Measurements from ENCODE around the gene STX7.

STX7 gene

GRCh38 chr6:132443206-132443605, 69.7 kb downstream of the STX7 start:
- H3K36me3 ChIP-seq (ENCODE audit: insufficient read depth, low read length) = no peaks in the 10 kb centered on the region
- no peaks in the 10 kb centered on the region for H3K4me1 ChIP-seq (ENCODE audit: insufficient read depth, low read length)
- H3K79me2 ChIP-seq (ENCODE audit: insufficient read depth, low read length) = no peaks in the 10 kb centered on the region
- no peaks in the 10 kb centered on the region for H3K27me3 ChIP-seq (ENCODE audit: insufficient read depth, low read length, poor library complexity)
- no peak overlapping the region for H3K27ac ChIP-seq (ENCODE audit: low read length)
- H3K9me3 ChIP-seq (ENCODE audit: insufficient read depth, low read length, severe bottlenecking) = no peaks in the 10 kb centered on the region
- H3K4me2 ChIP-seq (ENCODE audit: insufficient read depth, low read length) = no peak overlapping the region
- no peaks in the 10 kb centered on the region for H4K20me1 ChIP-seq (ENCODE audit: insufficient read depth, low read length)
- DNase-seq (no peak), ATAC-seq (ENCODE audit: insufficient read depth, low read depth) (no peak)
- H2AFZ ChIP-seq (ENCODE audit: low read depth, low read length) = no peak overlapping the region
- no peak overlapping the region for H3K4me3 ChIP-seq (ENCODE audit: low read depth in 1 of 2, low read length in 2 of 2)
- TF ChIP-seq, protein P1, sequence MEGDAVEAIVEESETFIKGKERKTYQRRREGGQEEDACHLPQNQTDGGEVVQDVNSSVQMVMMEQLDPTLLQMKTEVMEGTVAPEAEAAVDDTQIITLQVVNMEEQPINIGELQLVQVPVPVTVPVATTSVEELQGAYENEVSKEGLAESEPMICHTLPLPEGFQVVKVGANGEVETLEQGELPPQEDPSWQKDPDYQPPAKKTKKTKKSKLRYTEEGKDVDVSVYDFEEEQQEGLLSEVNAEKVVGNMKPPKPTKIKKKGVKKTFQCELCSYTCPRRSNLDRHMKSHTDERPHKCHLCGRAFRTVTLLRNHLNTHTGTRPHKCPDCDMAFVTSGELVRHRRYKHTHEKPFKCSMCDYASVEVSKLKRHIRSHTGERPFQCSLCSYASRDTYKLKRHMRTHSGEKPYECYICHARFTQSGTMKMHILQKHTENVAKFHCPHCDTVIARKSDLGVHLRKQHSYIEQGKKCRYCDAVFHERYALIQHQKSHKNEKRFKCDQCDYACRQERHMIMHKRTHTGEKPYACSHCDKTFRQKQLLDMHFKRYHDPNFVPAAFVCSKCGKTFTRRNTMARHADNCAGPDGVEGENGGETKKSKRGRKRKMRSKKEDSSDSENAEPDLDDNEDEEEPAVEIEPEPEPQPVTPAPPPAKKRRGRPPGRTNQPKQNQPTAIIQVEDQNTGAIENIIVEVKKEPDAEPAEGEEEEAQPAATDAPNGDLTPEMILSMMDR (IDR thresholded peaks at IDR 0.05; ENCODE audit: borderline replicate concordance, extremely low read depth, low read length, poor library complexity, severe bottlenecking) = no peak
- no peak for TF ChIP-seq EZH2 (IDR thresholded peaks at IDR 0.05; ENCODE audit: borderline replicate concordance, low read depth, low read length, severe bottlenecking)
- H3K9ac ChIP-seq (ENCODE audit: low read depth, low read length) = no peak overlapping the region

- H3K27me3 ChIP-seq (ENCODE audit: insufficient read depth, low read length, poor library complexity) = no peaks in the 10 kb centered on the region
- ATAC-seq (ENCODE audit: insufficient read depth, low read depth) (no peak), DNase-seq (no peak)
- TF ChIP-seq, protein P1 (IDR thresholded peaks at IDR 0.05; ENCODE audit: borderline replicate concordance, extremely low read depth, low read length, poor library complexity, severe bottlenecking) = no peak
- no peak for TF ChIP-seq EZH2 (IDR thresholded peaks at IDR 0.05; ENCODE audit: borderline replicate concordance, low read depth, low read length, severe bottlenecking)
- no peak overlapping the region for H3K9ac ChIP-seq (ENCODE audit: low read depth, low read length)
- H3K79me2 ChIP-seq (ENCODE audit: insufficient read depth, low read length) = no peaks in the 10 kb centered on the region
- H3K27ac ChIP-seq (ENCODE audit: low read length) = no peak overlapping the region
- H3K4me2 ChIP-seq (ENCODE audit: insufficient read depth, low read length) = no peak overlapping the region
- no peaks in the 10 kb centered on the region for H3K4me1 ChIP-seq (ENCODE audit: insufficient read depth, low read length)
- H3K4me3 ChIP-seq (ENCODE audit: low read depth in 1 of 2, low read length in 2 of 2) = no peak overlapping the region
- H2AFZ ChIP-seq (ENCODE audit: low read depth, low read length) = no peak overlapping the region
- no peaks in the 10 kb centered on the region for H3K9me3 ChIP-seq (ENCODE audit: insufficient read depth, low read length, severe bottlenecking)
- no peaks in the 10 kb centered on the region for H3K36me3 ChIP-seq (ENCODE audit: insufficient read depth, low read length)
- no peaks in the 10 kb centered on the region for H4K20me1 ChIP-seq (ENCODE audit: insufficient read depth, low read length)
These were observed 82.8 kb downstream of the STX7 start for GRCh38 chr6:132430110-132430509.

- H3K4me1 ChIP-seq (ENCODE audit: insufficient read depth, low read length) = no peaks in the 10 kb centered on the region
- no peak overlapping the region for H2AFZ ChIP-seq (ENCODE audit: low read depth, low read length)
- no peak overlapping the region for H3K4me3 ChIP-seq (ENCODE audit: low read depth in 1 of 2, low read length in 2 of 2)
- DNase-seq (no peak), ATAC-seq (ENCODE audit: insufficient read depth, low read depth) (no peak)
- H3K36me3 ChIP-seq (ENCODE audit: insufficient read depth, low read length) = no peaks in the 10 kb centered on the region
- H3K4me2 ChIP-seq (ENCODE audit: insufficient read depth, low read length) = no peak overlapping the region
- H3K79me2 ChIP-seq (ENCODE audit: insufficient read depth, low read length) = no peaks in the 10 kb centered on the region
- TF ChIP-seq, protein P1 (IDR thresholded peaks at IDR 0.05; ENCODE audit: borderline replicate concordance, extremely low read depth, low read length, poor library complexity, severe bottlenecking) = no peak
- no peak for TF ChIP-seq EZH2 (IDR thresholded peaks at IDR 0.05; ENCODE audit: borderline replicate concordance, low read depth, low read length, severe bottlenecking)
- H3K9me3 ChIP-seq (ENCODE audit: insufficient read depth, low read length, severe bottlenecking) = no peaks in the 10 kb centered on the region
- H3K27me3 ChIP-seq (ENCODE audit: insufficient read depth, low read length, poor library complexity) = no peaks in the 10 kb centered on the region
- H4K20me1 ChIP-seq (ENCODE audit: insufficient read depth, low read length) = no peaks in the 10 kb centered on the region
- H3K9ac ChIP-seq (ENCODE audit: low read depth, low read length) = no peak overlapping the region
- H3K27ac ChIP-seq (ENCODE audit: low read length) = no peak overlapping the region
These were observed 87.7 kb downstream of the STX7 start for GRCh38 chr6:132425176-132425575.

- H3K27me3 ChIP-seq (ENCODE audit: insufficient read depth, low read length, poor library complexity) = no peaks in the 10 kb centered on the region
These were observed 89.1 kb downstream of the STX7 start for GRCh38 chr6:132423839-132424238.

More at GRCh38 chr6:132423839-132424238, 89.1 kb downstream of the STX7 start:
- DNase-seq = no peak
- Histone ChIP-seq H3K27ac (ENCODE audit: low read length) (no peak overlapping the region), H3K4me3 (ENCODE audit: low read depth in 1 of 2, low read length in 2 of 2) (no peak overlapping the region), H3K9me3 (ENCODE audit: insufficient read depth, low read length, severe bottlenecking) (no peaks in the 10 kb centered on the region), H3K79me2 (ENCODE audit: insufficient read depth, low read length) (no peaks in the 10 kb centered on the region), H2AFZ (ENCODE audit: low read depth, low read length) (no peak overlapping the region), H3K4me1 (ENCODE audit: insufficient read depth, low read length) (no peaks in the 10 kb centered on the region), H3K36me3 (ENCODE audit: insufficient read depth, low read length) (no peaks in the 10 kb centered on the region), H3K9ac (ENCODE audit: low read depth, low read length) (no peak overlapping the region), H4K20me1 (ENCODE audit: insufficient read depth, low read length) (no peaks in the 10 kb centered on the region), H3K4me2 (ENCODE audit: insufficient read depth, low read length) (no peak overlapping the region)
- TF ChIP-seq, protein P1 (IDR thresholded peaks at IDR 0.05; ENCODE audit: borderline replicate concordance, extremely low read depth, low read length, poor library complexity, severe bottlenecking) = no peak
- no peak for TF ChIP-seq EZH2 (IDR thresholded peaks at IDR 0.05; ENCODE audit: borderline replicate concordance, low read depth, low read length, severe bottlenecking)
- ATAC-seq (ENCODE audit: insufficient read depth, low read depth) = no peak
